CD4-positive, alpha-beta T cell (primary cell): ENCODE results near the gene TMEM132A. TPM values are rescaled to one million over a fixed set of nuclear protein-coding genes. Genes with fewer than 3 reads are reported as not detected.

Experiments
- ATAC-seq: fragments of 200-7000 bp; cut with Tn5 transposase; one replicate; pipeline ENCODE4 v1.10.0; 2022; ENCODE audit warnings: mild to moderate bottlenecking; ENCODE audit not compliant: poor library complexity
- CTCF ChIA-PET: fragments of 350-600 bp; sonication (Branson Sonifier 250); formaldehyde crosslinking; loops from one replicate; lab custom pipeline; 2021; ENCODE audit warnings: antibody characterized with exemption, inconsistent platforms; lab: Charles Lee
- POLR2A ChIA-PET: fragments of 350-600 bp; sonication (Branson Sonifier 250); formaldehyde crosslinking; loops from one replicate; lab custom pipeline; 2021; ENCODE audit warnings: antibody characterized with exemption, inconsistent platforms; lab: Charles Lee
- DNase-seq, 14 experiments: peaks; one replicate each; pipeline ENCODE4 v3.0.0-alpha.2; 2013 to 2020; ENCODE audit warnings: mixed read lengths in 2 of 14
- H3K27ac ChIP-seq, 2 donors: one replicate each; pipeline versions ENCODE4 v1.5.1 to v1.7.0; 2013; ENCODE audit warnings: low read length in 2 of 2, low read depth in 1 of 2, mild to moderate bottlenecking in 1 of 2
- H3K27me3 ChIP-seq, 2 experiments: 1 replicate in 1 of 2; 2 replicates in 1 of 2; pipeline versions ENCODE4 v1.6.1 to v1.7.0; 2013; ENCODE audit warnings: low read length in 2 of 2, control low read depth in 1 of 2, mild to moderate bottlenecking in 1 of 2, moderate library complexity in 1 of 2; ENCODE audit not compliant: insufficient read depth in 2 of 2, control insufficient read depth in 1 of 2
- H3K36me3 ChIP-seq: one replicate; pipeline ENCODE4 v1.6.1; 2013; ENCODE audit warnings: low read length, control low read depth; ENCODE audit not compliant: insufficient read depth
- H3K4me1 ChIP-seq: one replicate; pipeline ENCODE4 v1.6.1; 2013; ENCODE audit warnings: low read length, control low read depth; ENCODE audit not compliant: insufficient read depth
- H3K4me3 ChIP-seq: one replicate; pipeline ENCODE4 v1.5.1; 2013; ENCODE audit warnings: mild to moderate bottlenecking, low read length, moderate library complexity
- H3K9me3 ChIP-seq, 2 experiments: 1 replicate in 1 of 2; 2 replicates in 1 of 2; pipeline versions ENCODE4 v1.6.1 to v1.7.0; 2013; ENCODE audit warnings: low read length in 2 of 2, mild to moderate bottlenecking in 2 of 2, control low read depth in 1 of 2, moderate library complexity in 1 of 2; ENCODE audit not compliant: control insufficient read depth in 1 of 2, insufficient read depth in 1 of 2
- H3K27ac Mint-ChIP-seq: one replicate; pipeline ENCODE4 v1.8.0; 2020; ENCODE audit warnings: mixed read lengths
- H3K27me3 Mint-ChIP-seq: one replicate; pipeline ENCODE4 v1.8.0; 2021; ENCODE audit warnings: mixed read lengths
- H3K36me3 Mint-ChIP-seq: one replicate; pipeline ENCODE4 v1.8.0; 2021; ENCODE audit warnings: low read depth, mixed read lengths
- H3K4me1 Mint-ChIP-seq: one replicate; pipeline ENCODE4 v1.8.0; 2021; ENCODE audit warnings: low read depth, mixed read lengths
- H3K4me3 Mint-ChIP-seq: one replicate; pipeline ENCODE4 v1.8.0; 2020; ENCODE audit warnings: mild to moderate bottlenecking, mixed read lengths
- H3K9me3 Mint-ChIP-seq: one replicate; pipeline ENCODE4 v1.8.0; 2020; ENCODE audit warnings: mixed read lengths
- intact Hi-C, 2 experiments: fragments of 100-400 bp; cut with DNase I in 1 of 2; cut with micrococcal nuclease in 1 of 2; formaldehyde crosslinking; loops; one replicate each; pipeline versions ENCODE4 v1.15.1 to v1.9.0; 2023 to 2025; cut with DNase I, micrococcal nuclease
- total RNA-seq, 174 experiments: library from RNA in 2 of 174; stranded (reverse) in 2 of 174; gene quantifications; one replicate each; pipeline ENCODE4 v1.2.3 and lab custom pipeline; 2021 to 2026
- TF ChIP-seq, protein P1 (sequence below): fragments of 200-600 bp; IDR thresholded peaks from one replicate; pipeline ENCODE4 v1.8.0; 2022; ENCODE audit warnings: antibody characterized with exemption, mild to moderate bottlenecking

Gene TMEM132A
- total RNA-seq, 2 experiments from 2014 or later: not detected

DNA sequence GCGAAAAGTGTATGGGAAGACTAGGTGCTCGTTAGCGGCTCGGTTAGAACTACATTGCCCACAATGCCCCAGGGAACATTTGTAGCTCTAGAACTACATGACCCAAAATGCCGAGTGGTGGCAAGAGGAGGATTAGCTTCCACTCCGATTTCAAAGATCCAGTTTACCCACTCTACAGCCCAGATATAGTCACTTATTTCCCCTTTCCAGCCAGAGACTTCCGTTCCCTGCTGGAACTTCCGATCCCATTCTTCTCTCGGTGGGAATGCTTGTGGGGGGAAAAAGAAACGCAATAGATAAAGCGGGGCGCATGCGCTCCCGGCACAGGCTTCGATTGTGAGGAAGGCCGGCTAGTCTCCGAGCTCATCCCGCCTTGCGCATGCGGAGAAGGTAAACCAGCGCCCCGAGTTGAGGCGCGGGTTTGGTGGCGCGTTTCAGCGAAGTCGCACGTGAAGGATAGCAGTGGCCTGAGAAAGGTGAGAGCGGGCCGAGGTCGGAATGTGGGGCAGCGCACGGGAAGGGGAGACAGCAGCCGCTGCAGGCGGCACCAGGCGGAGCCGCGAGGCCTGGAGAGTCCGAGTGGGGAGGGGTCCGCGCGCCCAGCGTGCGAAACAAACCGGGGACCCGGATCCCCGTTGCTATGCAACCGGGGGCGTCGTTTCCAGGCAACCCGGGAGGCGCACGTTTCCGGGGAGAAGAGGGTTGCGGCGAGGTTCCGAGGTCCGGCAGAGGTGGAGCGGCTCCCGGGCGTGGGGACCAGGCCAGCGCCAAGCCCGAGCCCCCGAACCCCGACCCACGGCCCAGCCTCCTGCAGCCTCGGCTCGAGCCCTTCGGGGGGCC, 10.2 kb upstream of the TMEM132A start, which contains the start of gene TMEM109:
TMEM109 (plus strand) TSS at position 366 of the 840 bp plus-strand sequence. CDS start 5,536 bp downstream, outside the sequence.
- Histone ChIP-seq H3K27ac (peak within 1 kb of the TSS; percentile 97 to 98), H3K4me1 (peaks cover 68% of the 10 kb centered on the region), H3K36me3 (peaks cover 10% of the 10 kb centered on the region), H3K9me3 (no peaks in the 10 kb centered on the region), H3K4me3 (peak within 1 kb of the TSS; percentile 95), H3K27me3 (no peaks in the 10 kb centered on the region)
- DNase-seq (peak; percentile 80 to 95 (median 85)), ATAC-seq (peak; percentile 67)
- CTCF ChIA-PET: interaction anchor here (1.5 to 3.6 kb wide), 6 partner anchors 8 to 131 kb away, joined by 3 to 30 read pairs (median 10); partner anchors contain the start of genes CD6 and PRPF19
- Mint-ChIP-seq H3K27ac (peak within 1 kb of the TSS; percentile 92), H3K9me3 (no peaks in the 10 kb centered on the region), H3K4me1 (peaks cover 65% of the 10 kb centered on the region), H3K4me3 (peak within 1 kb of the TSS; percentile 98), H3K27me3 (no peaks in the 10 kb centered on the region), H3K36me3 (peaks cover 24% of the 10 kb centered on the region)
- intact Hi-C loops: loop anchor here (1.0 to 5.0 kb wide), 3 partner anchors 8 to 418 kb away; partner anchors contain the start of genes PRPF19 (in 2 of the 2), DDB1 (in 1 of the 2) and TKFC (in 1 of the 2)
- TF ChIP-seq, protein P1, sequence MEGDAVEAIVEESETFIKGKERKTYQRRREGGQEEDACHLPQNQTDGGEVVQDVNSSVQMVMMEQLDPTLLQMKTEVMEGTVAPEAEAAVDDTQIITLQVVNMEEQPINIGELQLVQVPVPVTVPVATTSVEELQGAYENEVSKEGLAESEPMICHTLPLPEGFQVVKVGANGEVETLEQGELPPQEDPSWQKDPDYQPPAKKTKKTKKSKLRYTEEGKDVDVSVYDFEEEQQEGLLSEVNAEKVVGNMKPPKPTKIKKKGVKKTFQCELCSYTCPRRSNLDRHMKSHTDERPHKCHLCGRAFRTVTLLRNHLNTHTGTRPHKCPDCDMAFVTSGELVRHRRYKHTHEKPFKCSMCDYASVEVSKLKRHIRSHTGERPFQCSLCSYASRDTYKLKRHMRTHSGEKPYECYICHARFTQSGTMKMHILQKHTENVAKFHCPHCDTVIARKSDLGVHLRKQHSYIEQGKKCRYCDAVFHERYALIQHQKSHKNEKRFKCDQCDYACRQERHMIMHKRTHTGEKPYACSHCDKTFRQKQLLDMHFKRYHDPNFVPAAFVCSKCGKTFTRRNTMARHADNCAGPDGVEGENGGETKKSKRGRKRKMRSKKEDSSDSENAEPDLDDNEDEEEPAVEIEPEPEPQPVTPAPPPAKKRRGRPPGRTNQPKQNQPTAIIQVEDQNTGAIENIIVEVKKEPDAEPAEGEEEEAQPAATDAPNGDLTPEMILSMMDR: no peak
- POLR2A ChIA-PET: interaction anchor here (0.7 to 4.7 kb wide), 24 partner anchors 8 to 516 kb away, joined by 3 to 43 read pairs (median 4); partner anchors contain the start of genes CCDC86, CPSF7, CYB561A3 and PRPF19

DNA sequence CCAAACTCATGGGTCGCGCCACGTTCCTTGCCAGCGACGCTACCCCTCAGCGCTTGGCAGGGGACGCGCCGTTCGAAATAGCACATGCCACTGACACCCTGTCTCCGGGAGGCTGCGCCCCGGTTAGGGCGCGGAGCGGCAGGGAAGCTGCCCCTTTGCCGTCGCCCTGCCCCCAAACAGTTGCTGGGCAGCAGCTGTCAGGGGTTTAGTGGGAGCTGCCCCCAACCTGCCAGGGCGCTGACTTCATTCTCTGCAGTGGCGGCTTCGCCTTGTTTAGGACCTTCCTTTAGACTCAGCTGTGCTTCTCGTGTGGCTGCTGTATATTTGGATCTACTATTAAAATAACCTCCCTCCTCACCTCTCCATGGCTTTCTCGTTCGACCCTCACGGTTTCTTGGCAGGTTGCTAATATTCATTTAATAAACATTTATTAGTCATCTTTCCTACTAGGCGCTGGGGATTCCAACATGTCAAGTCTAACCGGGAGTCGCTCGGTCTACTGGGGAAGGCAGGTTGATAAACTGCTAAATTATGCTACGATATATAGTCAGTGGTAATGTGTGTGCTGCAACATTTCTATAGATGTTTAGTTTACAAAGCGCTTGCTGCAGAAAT, 9.5 kb upstream of the TMEM132A start:
- H3K9me3 ChIP-seq: no peaks in the 10 kb centered on the region
- ATAC-seq (peak; percentile 12), DNase-seq (peak in 7 of 14 experiments; percentile 11 to 67 (median 35))
- peak overlapping the region; percentile 97 to 98 for H3K27ac ChIP-seq
- H3K9me3 Mint-ChIP-seq: no peaks in the 10 kb centered on the region
- TF ChIP-seq, protein P1: no peak
- H3K4me3 ChIP-seq: peak overlapping the region; percentile 95
- no peaks in the 10 kb centered on the region for H3K27me3 Mint-ChIP-seq
- H3K36me3 ChIP-seq: peaks cover 14% of the 10 kb centered on the region
- H3K4me1 ChIP-seq: peaks cover 70% of the 10 kb centered on the region
- ChIA-PET CTCF (interaction anchor here (1.2 to 3.6 kb wide), 15 partner anchors 9 to 246 kb away, joined by 3 to 30 read pairs (median 5); partner anchors contain the start of genes CD6, PRPF19, SLC15A3 and TMEM132A), POLR2A (interaction anchor here (0.9 to 4.7 kb wide), 15 partner anchors 9 to 515 kb away, joined by 3 to 43 read pairs (median 4); partner anchors contain the start of genes CCDC86, CPSF7, CYB561A3 and PRPF19)
- H3K27me3 ChIP-seq: no peaks in the 10 kb centered on the region
- H3K4me3 Mint-ChIP-seq: peak overlapping the region; percentile 96
- H3K36me3 Mint-ChIP-seq: peaks cover 31% of the 10 kb centered on the region
- intact Hi-C loops: loop anchor here (1.0 to 5.0 kb wide), 4 partner anchors 8 to 418 kb away; partner anchors contain the start of genes PRPF19 (in 2 of the 2), DDB1 (in 1 of the 2), SLC15A3 (in 1 of the 2) and TKFC (in 1 of the 2)
- H3K27ac Mint-ChIP-seq: peak overlapping the region; percentile 92
- H3K4me1 Mint-ChIP-seq: peaks cover 65% of the 10 kb centered on the region
